ENCODE measurements around the gene AFF1.

Gene AFF1

GRCh38 chr4:86924811-86925210, 10.0 kb upstream of the AFF1 start:
- DNase-seq = no peak

- DNase-seq = no peak
Measured at GRCh38 chr4:86926435-86927086, 8.2 kb upstream of the AFF1 start.

GRCh38 chr4:86927843-86928395, 6.9 kb upstream of the AFF1 start:
- DNase-seq = no peak

GRCh38 chr4:86928400-86929255, 6.2 kb upstream of the AFF1 start:
- no peak for DNase-seq

GRCh38 chr4:86934147-86934770, 552 bp upstream of the AFF1 start:
- DNase-seq = no peak

GRCh38 chr4:86935566-86935852, 698 bp downstream of the AFF1 start:
- DNase-seq = peak; percentile 4

GRCh38 chr4:86935853-86936733, 1.3 kb downstream of the AFF1 start:
- DNase-seq = peak; percentile 16

GRCh38 chr4:86938771-86939520, 4.1 kb downstream of the AFF1 start:
- DNase-seq = no peak

- DNase-seq = no peak
Measured at GRCh38 chr4:86939729-86940575, 5.1 kb downstream of the AFF1 start.

GRCh38 chr4:86940920-86941460, 6.2 kb downstream of the AFF1 start:
- no peak for DNase-seq

GRCh38 chr4:86942185-86942666, 7.4 kb downstream of the AFF1 start:
- no peak for DNase-seq

- no peak for DNase-seq
Measured at GRCh38 chr4:86944964-86945781, 10.4 kb downstream of the AFF1 start.

GRCh38 chr4:86946868-86947500, 12.2 kb downstream of the AFF1 start:
- no peak for DNase-seq

GRCh38 chr4:86947501-86948120, 12.8 kb downstream of the AFF1 start:
- DNase-seq = no peak

- DNase-seq = no peak
Measured at GRCh38 chr4:86948276-86948675, 13.5 kb downstream of the AFF1 start.

- no peak for DNase-seq
Measured at GRCh38 chr4:86950831-86951525, 16.2 kb downstream of the AFF1 start.

- DNase-seq = no peak
Measured at GRCh38 chr4:86955888-86956451, 21.2 kb downstream of the AFF1 start.

- no peak for DNase-seq
Measured at GRCh38 chr4:86957215-86957614, 22.4 kb downstream of the AFF1 start.

All from NK-92 treated with Interleukin-12 subunit alpha and Interleukin-12 subunit beta, amount 100 ng/mL, for 24 hours (cell line).